ENCODE measurements around the gene FAM167B.

GRCh38 chr1:32239790-32240139 lies 7.3 kb upstream of the FAM167B start:
- TF ChIP-seq, protein P1, sequence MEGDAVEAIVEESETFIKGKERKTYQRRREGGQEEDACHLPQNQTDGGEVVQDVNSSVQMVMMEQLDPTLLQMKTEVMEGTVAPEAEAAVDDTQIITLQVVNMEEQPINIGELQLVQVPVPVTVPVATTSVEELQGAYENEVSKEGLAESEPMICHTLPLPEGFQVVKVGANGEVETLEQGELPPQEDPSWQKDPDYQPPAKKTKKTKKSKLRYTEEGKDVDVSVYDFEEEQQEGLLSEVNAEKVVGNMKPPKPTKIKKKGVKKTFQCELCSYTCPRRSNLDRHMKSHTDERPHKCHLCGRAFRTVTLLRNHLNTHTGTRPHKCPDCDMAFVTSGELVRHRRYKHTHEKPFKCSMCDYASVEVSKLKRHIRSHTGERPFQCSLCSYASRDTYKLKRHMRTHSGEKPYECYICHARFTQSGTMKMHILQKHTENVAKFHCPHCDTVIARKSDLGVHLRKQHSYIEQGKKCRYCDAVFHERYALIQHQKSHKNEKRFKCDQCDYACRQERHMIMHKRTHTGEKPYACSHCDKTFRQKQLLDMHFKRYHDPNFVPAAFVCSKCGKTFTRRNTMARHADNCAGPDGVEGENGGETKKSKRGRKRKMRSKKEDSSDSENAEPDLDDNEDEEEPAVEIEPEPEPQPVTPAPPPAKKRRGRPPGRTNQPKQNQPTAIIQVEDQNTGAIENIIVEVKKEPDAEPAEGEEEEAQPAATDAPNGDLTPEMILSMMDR (IDR thresholded peaks at IDR 0.05; ENCODE audit: borderline replicate concordance, extremely low read depth, low read length, poor library complexity, severe bottlenecking): no peak
- no peak for TF ChIP-seq EZH2 (IDR thresholded peaks at IDR 0.05; ENCODE audit: borderline replicate concordance, low read depth, low read length, severe bottlenecking)

All from DND-41 (cell line).